HG02610 (cell line): Measurements from ENCODE around the gene AFTPH.
"Not testable (repeated sequence)": the region's sequence is repeated elsewhere in the genome, so short reads cannot be mapped to it uniquely, and the experiment has no call there.

Experiments used
- ATAC-seq: cut with Tn5 transposase; IDR thresholded peaks from one replicate; pipeline ENCODE4 v1.9.1; 2021; ENCODE audit warnings: mild to moderate bottlenecking, moderate library complexity; ENCODE audit not compliant: unreplicated experiment

Gene AFTPH

DNA sequence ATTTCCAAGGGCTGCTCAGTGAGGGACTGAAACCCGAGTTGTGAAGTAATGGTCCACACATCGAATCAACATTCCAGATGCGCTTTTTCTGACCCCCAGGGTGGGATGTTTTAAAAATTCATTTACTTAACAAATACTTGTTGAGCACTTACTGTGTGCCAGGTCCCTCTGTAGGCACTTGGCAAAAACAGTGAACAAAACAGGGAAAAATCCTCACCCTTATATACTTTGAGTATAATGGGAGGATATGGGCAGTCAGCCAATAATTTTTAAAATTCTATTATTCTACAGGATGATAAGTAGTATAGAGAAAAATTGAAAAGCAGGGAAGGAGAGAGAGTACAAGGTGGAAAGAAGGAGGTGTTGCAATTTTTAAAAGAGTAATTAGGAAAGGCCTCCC, 31.3 kb upstream of the AFTPH start:
- no peak for ATAC-seq

DNA sequence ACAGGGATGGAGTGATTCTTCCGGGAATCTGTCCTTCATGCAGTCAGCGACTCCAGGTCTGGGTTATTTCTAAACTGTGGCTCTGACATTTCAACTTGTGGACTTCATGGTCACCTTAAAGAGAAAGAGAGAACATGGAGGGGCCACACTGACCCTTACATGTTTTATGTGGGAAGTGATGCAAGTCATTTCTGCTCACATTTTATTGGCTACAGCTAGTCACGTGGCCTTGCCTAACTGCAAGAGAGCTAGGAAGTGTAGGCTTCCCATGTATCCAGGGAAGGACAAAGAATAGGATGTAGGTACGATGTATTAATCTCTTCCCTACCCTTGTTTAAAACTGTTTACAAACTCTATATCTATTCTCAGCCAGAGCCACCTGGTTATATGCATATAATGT, 30.3 kb upstream of the AFTPH start:
- no peak for ATAC-seq

DNA sequence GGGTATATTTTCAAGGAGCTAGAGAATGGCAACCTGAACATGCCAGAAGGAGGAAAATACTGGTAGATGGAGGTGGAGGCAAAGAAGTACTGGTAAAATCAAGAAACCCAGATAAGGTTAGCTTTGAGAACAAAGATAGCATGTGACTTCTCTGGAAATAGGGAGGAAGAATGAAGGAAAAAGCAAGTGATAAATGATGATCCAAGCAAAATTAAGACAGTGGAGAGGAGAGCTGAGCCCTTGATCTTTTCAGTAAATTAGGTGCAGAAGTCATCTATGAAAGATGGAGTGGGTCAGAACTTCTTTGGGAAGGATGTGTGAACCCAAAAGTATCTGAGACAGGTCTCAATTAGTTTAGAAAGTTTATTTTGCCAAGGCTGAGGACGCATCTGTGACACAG, 25.7 kb upstream of the AFTPH start:
- ATAC-seq: no peak

DNA sequence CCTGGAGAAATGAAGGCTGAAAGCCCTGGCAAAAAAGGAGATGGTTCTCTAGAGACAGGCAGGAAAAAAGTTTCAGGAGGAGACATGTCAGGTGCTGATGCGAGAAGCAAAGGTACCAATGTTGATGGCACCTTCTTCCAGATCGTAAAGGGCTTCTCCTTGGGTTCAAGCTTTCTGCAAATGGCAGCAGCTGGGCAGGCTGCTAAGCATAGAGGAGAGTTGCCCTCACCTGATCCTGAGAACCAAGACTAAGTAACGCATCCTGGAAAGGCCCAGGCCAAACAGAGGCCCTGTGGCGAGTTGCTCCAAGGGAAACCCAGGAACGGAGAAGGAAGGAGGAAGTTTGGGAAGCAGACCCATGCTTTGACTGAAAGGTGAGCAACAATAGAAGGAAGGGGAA, 23.6 kb upstream of the AFTPH start:
- ATAC-seq: no peak

DNA sequence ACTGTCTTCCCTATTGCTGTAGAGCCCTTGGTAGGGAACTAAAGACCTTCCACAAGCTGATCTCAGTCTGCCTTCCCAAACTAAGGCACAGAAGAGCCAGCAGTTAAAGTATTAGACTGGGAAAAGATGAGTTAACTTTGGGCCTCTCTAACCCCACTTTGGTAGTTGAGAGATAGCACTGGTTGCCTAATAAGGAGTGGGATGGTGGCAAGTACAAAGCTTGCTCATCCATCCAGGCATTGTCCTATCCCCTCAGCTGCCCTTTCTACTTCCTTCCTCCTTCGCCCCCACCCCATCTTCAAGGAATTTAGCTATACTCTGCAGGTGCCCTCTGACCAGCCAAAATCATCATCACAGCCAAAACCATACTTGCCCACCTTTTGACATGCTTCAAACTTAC, 22.2 kb upstream of the AFTPH start:
- no peak for ATAC-seq

DNA sequence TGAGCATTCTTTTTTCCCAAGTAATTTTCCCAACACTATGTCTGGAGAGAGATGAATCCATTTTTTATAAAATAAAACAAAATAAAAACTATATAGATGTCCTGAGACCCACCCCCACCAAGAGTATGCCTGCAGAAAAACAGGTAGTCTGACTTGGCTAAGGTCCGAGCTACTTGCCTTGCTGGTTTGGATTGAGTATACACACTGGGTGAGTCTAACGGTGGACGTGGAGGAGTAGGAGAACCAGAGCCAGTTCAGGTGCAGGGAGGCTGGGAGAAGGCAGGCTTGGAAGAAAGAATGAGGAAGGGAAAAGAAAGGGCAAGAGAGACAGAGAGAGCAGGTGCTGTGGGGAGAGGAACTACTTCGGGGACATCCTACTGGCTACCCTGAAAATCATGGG, 21.3 kb upstream of the AFTPH start:
- no peak for ATAC-seq

DNA sequence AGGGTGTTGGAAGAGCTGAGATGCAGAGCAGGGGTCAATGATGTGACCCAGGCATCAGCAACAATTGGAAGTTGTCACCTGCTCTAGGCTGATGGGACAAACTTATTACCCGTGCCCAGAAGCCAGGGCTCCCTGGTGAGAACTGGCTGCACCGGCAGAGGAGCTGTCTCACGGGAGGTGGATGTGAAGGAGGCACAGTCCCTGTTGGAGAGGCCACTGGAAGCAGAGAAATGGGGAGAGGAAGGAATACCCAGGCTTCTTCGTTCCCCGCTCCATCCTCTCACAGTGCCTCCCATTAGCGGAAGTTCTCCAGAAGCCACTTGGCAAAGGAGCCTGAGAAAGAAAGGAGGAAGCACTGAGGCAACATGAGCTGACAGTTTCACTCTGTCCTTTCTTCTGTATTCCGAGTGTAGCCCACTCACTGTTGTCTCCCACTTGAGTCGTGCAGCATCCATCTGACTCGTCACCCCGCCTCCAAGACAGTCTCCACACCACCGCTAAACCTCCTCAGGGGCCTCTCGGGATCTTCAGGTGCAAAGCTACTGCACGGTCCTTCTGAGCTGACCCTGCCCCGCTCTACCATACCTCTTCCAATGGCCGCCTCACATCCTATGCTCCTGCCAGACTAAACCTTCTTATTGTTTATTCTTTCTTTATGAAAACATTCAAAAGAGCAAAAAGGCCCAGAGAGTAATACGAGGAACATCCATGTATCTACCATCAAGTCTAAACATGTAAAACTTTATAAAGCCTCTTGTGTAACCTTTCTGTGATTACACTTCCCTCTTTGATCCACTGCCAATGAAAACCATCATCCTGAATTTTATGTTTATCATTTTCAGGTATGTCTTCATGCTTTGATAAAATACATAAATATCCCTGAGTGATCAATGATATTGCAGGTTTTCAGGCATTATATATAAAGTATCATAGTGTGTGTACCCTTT, 19.1 kb upstream of the AFTPH start:
- no peak for ATAC-seq

DNA sequence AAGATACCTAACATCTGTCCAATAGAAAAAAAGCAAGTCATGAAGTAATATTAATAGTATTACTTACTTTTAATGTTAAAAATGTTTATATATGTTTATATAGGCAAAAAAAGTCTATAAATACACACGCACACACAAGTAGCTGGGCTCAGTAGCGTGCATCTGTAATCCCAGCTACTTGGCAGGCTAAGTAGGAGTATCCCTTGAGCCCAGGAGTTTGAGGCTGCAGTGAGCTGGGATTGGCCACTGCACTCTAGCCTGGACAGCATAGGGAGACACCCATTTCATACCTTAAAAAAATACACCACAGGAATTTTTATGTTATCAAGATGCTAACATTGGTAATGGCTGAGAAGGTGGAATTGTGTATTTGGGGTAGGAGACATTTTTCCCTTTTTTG, 17.4 kb upstream of the AFTPH start:
- ATAC-seq: no peak

DNA sequence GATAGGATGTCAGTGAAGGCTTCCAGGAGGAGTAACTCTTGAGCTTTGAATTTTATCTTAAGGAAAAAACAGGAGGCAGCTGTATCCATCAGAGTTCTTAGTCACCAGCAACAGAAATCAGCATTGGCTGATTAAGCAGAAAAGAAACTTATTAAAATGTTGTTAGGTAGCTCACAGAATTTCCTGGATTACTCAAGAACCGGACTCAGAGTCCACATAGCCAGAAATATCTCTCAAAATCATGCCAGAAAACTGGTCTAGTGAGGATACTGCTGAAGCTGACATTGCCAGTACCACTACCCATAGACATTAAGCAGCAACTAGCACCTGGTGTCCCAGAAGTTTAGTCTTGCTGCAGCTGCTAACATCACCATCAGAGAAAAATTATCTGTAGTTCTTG, 10.1 kb upstream of the AFTPH start:
- no peak for ATAC-seq

DNA sequence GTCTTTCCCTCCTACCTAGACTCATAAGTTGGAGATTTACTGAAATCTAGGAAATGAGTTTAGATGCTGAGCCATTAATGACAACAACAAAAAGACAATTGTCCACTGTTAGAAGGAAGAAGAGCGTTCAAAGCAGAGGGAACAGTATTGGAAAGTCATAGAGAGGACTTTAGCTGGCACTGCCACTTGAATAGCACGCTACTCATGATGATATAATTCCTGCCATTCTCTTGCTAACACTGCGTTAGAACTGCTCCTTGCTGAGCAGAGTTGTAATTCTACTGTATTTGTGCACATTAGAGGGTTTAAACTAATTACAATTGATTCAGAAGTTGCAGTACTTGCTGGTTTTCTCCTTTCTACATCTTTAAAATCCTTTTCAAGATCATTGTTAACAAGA, 9.0 kb upstream of the AFTPH start:
- no peak for ATAC-seq

DNA sequence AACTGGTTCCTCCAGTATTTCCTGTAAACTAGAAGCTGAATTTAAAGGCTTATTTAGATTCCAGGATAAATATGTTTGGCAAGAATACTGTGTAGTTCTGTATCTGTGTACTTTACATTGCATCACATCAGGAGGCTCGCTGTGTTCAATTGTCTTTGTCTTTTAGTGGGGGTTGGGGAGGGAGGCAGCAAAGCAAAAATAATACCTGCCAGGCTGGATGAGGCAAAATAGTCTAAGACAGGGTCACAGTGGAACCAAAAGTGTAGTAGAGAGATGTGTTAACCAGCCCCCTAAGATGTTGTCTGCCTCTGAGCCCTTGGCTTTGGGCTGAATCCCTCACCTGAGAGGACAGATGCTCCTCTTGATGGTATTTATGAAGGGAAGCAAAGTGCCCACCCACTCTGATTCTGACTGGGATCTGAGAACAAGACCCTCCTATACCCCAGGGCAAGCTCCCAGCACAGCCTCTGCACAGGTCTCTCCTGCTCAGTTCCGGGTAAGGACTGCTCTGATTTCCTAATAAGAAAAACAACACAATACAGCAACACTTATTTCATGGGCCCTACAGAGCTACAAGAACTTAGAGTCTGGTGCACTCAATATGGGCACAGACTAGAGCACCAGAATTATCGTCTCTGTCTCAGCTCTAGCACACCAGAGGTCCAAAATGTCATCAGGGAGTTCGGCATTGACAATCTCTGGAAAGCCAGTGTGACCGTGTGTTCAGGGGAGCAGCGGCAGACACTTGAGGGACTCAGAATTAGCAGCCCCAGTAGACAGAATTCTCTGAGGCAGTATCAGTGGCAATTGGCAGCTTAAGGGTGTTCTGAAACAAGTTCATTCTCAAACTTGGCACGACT, 7.2 kb upstream of the AFTPH start:
- ATAC-seq: no peak

DNA sequence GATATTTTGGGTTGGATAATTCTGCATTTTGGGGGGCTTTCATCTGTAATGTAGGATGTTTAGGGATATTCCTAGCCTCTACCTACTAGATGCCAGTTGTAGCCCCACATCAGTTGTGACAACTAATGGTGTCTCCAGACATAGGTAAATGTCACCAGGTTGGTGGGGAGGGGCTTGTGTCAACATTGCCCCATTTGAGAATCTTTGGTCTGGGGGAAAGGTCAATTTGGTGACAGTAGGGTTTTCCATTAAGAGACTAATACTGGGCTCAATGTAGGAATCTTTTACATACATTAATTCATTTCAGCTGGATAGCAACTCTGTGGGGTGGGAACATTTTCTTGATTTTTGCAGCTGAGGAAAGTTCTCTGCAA, 6.6 kb upstream of the AFTPH start:
- no peak for ATAC-seq

DNA sequence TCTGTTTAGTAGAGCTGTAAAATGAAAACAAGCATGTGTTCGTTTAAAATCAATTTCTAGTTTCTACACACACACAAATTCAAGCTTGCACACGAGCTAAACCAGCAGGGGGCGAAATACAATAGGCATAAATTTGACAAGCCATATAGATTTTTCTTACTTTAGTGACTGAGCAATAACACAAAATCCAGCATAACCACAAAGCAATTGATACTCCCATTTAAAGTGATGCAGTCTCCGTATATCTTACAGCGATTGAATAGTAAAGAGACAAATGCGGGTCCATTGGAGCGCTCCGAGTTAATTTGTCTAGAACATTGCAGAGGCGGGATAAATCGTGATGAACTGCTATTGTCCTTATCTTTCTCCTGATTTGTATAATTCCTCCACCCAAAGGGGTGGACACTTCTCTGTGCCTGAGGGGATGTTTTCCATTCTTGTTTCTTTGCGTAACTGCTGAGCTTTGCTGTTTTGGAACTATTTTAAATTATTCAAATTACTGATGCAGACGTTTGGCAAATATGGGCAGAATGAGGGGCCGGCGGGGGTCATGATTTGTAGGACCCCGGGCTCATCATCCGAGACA, 1.2 kb upstream of the AFTPH start:
- ATAC-seq: no peak

DNA sequence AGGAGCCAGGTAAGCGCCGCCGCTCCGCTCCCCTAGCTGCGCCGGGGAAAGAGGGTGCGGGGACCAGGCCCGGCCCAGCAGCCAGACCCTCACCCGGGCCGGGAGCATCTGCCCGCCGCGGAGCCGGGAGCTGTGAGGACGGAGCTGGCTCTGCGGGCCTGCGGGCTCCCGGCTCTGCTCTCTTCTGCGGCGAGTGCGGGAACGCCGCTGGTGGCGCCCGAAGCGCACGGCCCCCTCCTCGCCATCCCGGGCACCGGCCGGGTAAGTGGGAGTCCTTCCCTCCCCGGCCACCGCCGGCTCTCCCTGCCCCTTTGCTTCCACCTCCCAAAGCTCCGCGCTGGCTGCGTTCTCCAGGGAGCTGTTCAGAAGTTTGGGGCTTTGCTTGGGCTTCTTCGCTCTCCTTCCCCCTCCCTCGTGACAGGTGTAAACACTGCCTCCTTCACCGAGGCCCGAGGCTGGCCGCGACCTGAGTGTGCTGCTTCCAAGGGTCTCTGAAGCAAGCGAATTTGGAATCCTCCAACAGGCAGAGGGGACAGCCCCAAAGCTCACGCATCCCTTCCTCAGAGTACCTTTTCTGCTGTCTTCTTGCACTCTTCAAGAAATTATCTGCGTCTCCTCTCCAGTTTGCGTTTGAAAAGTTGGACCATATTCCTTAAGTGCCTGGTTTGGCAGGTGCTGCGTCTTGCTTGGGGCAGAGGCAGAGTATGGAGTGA, 632 bp downstream of the AFTPH start:
- ATAC-seq: peak; percentile 3

DNA sequence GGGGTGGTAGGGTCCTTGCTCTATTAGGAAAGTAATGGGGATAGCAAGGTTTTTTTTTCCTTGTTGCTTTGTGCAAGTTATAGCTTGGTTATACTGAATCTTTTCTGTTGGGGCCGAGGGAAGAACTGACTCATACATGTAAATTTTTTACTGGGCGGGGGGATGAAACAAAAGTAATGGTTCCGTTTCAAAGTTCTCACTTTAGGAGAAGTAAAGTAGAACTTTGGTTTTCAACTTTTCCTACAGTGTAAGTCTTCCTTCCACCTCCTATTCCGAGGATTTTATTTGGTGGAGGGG, 1.1 kb downstream of the AFTPH start:
- ATAC-seq: peak; percentile 30

DNA sequence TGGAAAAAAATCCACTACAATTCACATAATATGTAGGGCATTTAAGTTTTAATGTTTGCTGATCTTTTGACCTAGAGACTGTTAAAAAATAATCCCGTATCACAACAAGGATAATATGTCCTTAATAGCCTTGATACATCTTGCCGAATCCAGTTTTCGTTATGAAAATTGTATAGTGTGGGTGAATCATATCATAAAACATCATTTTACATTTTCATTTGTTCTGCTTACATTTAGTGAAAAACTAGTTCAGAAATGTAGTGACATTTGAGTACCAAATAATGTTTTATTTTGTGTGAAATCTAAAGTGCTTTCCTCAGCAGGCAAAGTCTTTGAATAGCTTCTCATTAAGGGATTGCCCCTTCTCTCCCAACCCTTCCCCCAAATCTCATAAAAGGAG, 1.9 kb downstream of the AFTPH start:
- ATAC-seq: no peak

DNA sequence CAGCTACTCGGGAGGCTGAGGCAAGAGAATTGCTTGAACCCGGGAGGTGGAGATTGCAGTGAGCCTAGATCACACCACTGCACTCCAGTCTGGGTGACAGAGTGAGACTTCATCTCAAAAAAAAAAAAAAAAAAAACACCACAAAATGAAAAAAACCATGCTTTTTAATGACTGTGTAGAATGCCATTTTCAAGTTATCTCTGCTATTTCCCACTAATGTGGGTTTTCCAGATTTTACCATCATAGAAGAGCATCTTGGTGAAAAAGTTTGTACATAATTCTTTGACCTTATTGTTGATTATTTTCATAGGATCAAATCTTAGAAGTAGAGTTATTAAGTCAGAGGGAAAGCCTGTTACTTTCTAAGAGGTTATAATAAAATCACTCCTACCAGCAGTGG, 6.8 kb downstream of the AFTPH start:
- not testable (repeated sequence) for ATAC-seq

DNA sequence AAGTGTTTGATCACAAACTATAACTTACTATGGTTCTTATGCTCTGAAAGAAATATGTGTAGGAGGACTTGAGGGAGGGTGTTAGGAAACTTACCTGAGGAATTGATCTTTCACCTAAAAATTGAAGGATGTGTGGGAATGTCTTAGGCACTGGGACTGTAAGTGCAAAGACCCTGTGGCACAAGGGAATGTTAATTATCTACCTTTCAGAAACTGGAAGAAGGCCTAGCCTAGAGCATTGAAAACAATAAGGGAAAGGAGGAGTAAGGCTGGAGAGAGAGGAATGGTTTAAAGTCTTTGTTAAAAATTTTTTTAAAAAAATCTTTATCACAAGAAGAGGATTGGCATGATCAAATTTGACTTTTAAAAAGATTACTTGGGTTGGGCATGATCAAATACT, 7.9 kb downstream of the AFTPH start:
- ATAC-seq: no peak

DNA sequence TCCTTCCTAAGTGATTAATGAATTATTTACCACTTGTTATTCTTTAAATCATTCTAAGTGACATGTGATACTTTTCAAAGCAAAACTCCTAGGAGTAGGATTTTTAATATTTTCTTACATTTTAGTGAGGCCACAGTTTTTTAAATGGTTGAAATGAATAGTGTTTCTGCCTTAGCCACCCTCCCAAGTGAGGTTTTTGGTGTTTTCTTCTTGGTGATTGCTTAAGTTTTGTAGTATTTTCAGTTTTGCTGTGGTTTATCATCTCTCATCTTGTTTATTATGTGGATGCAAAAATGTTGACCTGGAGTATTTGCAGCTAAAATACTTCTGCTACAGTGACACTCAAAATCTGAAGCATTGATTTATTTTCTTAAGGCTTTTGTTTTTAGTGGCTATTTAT, 9.8 kb downstream of the AFTPH start:
- ATAC-seq: no peak

DNA sequence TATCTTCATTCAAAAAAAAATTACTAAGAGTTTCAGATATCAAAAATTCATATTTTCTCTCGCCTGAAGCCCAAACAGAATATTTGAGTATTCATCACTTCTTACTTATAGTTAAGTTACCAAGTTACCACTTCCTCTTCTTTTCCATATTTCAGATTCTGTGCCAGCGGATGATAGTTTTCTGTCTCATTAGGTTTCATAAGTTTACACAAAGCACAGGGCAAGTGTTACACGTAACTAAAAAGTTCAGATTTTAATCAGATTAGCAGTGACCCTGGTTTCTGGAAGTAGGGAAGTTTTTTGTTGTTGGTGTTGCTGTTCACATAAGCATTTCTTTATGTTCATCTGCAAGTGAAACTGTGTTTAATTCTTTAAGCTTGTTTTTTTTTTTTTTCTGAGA, 10.2 kb downstream of the AFTPH start:
- peak; percentile 64 for ATAC-seq

DNA sequence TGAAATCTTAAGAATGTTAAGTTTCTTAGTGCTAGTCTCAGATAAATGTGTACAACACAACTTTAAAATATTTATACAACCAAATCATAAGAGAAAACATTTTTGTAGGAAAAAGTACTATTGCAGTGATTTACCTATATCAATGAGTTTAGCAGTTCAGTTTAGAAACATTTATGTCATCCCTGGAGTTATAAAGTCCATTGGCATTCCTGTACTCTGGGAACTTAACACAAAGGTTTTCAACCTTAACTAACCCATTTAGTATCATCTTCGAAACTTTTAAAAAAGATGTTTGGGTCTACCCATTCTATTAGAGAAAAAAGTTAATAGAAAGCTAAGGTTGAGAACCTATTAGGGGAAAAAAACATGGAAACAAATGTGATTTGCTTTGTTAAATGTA, 10.9 kb downstream of the AFTPH start:
- no peak for ATAC-seq
